ENCODE measurements around the gene FAM200A.

DNA sequence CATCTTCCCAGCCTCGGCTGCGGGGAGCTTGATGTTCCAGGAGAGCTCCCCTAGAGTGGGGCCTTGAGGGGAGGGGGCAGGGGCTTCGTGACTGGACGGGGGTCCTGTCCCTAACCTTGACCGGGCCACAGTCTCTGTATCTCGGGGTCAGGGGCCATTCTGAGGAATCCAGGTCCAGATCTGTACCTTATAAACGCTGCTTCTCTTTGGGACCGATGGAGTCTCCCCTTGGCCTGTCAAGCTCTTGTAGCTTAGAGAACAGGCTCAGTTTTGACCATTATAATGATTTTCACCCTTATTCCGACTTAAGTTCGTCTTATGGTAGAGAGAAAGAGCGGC, 46.6 kb downstream of the FAM200A start:
- TF ChIP-seq POLR2A (IDR thresholded peaks at IDR 0.05; ENCODE audit: low read depth, low read length) (no peak), POLR2AphosphoS5 (IDR thresholded peaks at IDR 0.05; ENCODE audit: low read depth, low read length) (no peak), POU2F2 (IDR thresholded peaks at IDR 0.05; ENCODE audit: low read depth, low read length) (no peak), TAF1 (IDR thresholded peaks at IDR 0.05; ENCODE audit: low read depth, low read length) (no peak)

All from GM12891 (cell line).